HG02884 (cell line): Measurements from ENCODE around the gene RAB33A.
A peak's percentile ranks its signal among the peaks of the same experiment; 100 is the strongest.

ENCODE experiments used
- ATAC-seq: cut with Tn5 transposase; IDR thresholded peaks from one replicate; pipeline ENCODE4 v1.9.1; 2021; ENCODE audit warnings: mild to moderate bottlenecking, moderate library complexity; ENCODE audit not compliant: unreplicated experiment

Gene RAB33A

DNA sequence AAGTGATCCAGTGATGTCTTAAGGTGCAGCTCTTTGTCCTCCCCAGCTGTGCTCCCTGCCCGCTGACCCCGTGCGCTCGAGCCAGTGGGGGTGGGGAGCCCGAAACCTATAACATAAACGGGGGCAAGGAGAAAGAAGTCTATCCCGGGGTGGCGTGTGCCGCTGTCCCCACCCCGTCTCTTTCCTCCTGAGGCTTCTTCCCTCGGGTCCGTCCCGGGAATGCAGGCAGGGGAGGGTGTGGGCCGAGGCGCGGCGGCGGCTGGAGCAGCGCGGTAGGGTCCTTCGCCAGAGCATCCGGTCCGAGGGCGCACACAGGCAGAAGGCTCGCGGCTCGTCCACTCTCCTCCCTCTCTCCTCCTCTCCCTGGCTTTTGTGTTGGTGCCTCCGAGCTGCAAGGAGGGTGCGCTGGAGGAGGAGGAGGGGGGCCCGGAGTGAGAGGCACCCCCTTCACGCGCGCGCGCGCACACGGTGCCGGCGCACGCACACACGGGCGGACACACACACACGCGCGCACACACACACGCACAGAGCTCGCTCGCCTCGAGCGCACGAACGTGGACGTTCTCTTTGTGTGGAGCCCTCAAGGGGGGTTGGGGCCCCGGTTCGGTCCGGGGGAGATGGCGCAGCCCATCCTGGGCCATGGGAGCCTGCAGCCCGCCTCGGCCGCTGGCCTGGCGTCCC, at the start of gene RAB33A:
Gene RAB33A, plus strand, starts transcription at position 517 of the 681 bp plus-strand sequence. Its CDS starts 101 bp downstream, at position 618.
- peak; percentile 3 for ATAC-seq

DNA sequence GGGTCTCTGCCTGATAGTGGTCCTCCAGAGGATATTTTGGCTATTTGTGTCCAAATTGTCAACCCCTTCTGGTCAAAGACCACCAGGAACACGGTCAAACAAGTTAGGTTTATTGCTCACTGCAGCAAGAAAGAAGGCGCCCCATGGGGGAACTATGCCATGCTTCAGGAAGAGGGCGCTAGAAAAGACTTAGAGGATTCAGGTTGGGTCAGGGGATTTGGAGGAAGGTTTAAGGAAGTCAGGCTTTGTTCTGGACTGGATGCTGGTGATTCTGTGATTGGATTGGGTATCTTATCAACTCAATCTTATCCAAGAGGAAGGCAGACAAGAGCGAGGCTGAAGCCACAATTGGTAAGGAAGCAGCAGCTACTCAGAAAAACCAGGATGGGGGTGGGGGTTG, 47.2 kb upstream of the RAB33A start:
- ATAC-seq: no peak

DNA sequence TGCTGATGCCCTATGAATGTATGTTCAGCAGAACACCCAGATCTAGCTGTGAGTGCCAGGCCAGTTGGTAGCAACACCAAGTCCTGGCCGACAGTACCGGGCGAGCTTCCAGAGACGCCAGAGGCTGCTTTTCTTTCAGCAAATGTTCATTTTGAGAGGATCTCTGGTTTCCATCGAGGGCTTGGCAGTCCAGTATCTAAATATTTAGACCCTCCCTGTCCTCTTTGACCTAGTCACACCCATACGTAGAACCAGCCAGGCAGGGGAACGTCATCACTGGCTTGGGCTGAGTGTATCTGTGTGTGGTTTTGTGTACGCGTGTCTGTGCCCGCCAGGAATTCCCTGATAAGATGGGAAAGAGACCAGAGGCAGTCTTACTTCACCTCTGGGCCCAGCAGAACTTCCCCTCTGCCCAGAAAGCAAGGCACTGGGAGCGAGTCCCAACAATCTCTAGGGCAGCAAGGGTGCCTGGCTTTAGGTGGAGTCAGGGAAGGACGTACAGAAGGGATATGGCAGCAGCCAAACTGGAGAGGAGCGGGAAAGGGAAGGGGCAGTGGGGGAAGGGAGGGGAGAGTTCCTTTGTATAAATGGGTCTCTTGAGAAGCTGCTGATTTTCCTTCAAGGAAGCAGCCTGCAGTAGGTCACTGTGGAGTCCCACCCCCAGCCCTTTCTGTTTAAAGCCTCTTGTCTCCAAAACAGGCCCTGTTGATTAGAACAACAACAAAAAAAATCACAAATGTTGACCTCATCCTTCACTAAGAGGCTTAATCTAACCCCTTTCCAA, 46.5 kb upstream of the RAB33A start:
- no peak for ATAC-seq

DNA sequence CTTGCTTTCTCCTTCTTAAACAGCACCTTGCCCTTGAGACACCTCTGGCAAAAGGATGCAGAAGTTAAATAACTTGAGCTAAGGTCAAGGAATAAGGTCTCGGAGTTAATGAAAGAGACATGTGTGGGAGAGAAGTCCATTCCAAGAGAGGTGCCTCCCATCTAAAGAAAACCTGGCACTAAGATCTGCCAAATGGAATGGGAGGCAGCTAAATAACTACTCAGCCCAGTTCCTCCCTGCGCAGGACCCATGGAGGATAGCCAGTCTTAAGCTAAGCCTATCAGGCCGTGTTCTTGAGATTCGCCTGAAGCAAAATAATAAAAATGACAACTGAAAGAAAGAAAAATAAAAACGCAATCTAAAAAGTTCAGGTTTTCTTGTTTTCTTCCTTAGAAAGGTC, 40.8 kb upstream of the RAB33A start:
- no peak for ATAC-seq

DNA sequence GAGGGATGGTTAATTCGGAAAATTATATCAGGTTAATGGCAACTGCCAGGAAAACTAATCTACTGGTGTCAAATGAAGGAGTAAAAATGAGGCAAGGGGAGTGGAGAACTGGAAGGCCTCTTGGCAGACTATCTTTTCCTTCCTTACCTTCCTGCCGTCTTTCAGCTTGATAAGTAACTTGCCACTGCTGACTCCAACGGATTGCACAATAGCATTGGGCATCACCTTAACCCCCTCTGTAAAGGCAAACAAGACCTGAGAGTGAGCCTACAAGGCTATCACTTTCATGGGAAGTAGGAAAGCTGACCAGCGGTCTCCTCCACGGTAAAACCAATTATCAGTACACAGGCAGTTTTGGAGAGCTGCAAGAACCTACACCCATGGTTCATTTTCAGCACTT, 35.3 kb upstream of the RAB33A start:
- ATAC-seq: no peak

DNA sequence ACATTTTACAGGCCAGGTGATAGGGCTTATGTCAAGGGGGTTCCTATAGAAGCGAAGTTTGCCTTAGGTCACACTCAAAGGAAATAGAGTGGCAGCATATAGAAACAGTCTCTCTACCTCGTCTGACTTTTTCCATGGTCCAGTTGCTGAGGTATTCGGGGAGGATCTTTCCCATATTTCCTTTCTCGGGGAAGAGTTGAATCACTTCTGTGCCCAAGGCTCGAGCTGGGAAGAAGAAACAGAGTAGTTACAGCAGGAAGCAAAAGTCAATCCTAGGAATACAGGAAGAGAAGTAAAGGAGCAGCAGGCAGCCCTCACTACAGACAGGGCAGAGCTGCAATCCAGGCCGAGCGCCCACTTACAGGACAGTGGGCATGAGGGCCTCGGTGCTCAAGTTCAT, 34.8 kb upstream of the RAB33A start:
- no peak for ATAC-seq

DNA sequence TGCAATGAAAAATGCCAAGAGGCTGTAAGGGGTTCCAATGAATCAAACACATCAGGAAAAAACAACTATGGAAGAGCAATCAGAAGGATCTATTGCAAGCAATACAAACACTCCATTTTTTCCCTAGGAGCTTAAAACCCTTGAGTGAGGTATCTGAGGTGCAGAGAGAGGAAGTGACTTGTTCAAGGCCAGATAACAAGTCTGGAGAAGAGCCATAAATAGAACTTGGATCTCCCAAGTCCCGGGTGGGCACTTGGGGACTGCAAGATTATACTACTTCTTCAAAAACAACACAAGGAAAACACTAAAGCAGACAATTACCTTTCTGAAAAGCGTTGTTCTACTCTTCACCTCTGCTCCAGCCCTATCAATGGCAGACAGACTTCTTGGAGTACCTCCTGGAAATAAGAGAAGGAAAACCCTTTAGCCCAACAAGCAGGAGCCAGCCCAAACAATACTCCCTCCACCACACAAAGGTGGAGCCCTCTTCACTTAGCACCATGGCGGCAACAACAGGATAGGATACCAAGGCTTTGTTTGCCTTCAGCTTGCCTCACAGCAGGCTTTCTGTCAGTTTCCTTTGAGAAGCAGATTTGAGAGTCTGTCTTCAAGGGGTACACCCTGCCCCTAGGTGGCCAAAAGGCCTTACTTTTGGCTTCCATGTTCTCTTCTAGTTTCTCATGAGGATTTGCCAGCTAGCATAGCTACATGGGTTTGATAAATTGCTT, 32.1 kb upstream of the RAB33A start:
- no peak for ATAC-seq

DNA sequence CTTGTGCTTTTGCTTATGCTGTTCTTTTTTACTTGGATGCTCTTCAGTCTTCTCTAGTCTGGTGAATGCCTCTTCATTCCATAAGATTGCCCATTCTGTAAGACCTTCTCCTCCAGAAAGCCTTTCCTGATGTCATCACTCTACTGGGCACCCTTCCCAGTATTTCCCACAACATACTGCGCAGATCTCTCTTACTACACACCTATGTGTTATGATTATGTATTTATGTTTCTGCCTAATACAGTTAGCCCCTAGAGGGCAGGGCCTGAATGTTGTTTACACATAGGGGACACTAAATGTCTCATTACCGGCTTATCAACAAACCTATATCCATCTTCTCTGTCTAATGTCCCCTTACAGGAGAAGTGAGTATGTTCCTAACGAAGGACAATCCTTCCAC, 27.3 kb upstream of the RAB33A start:
- ATAC-seq: no peak

DNA sequence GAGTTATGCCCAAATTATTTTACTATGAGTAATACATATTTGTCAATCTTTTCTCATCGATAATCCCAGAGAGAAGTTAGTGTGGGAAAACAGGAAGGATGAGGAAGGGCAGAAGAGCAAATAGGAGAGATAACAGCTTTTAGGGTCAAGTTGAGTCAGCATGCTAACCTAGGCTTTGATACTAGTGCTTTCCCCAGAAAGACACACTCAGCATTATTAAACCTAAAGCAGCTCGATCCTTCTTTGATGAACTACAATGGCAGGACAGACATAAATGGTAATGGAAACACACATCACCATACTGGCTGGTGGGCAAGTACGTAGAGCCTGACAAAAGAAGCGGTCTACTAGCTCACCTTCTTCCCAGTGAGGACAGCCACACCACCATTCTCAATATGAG, 26.6 kb upstream of the RAB33A start:
- no peak for ATAC-seq

DNA sequence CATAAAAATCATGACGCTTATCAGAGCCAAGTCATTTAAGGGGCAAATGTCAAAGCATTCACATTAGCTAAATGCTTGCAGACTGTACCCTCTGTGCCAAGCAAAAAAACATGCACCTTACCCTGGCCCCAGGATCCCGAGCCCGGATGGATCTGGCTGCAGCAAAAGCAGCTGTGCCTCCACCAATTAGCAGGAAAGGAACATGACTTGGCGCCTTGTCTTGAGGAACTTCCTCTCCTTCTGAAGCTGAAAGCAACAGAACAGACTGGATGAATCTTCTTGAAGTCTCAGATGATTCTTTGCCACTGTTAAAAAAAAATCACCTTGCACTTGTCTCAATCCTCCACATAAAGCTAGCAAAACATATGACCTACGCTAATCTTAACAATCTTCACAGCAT, 24.1 kb upstream of the RAB33A start:
- ATAC-seq: no peak

DNA sequence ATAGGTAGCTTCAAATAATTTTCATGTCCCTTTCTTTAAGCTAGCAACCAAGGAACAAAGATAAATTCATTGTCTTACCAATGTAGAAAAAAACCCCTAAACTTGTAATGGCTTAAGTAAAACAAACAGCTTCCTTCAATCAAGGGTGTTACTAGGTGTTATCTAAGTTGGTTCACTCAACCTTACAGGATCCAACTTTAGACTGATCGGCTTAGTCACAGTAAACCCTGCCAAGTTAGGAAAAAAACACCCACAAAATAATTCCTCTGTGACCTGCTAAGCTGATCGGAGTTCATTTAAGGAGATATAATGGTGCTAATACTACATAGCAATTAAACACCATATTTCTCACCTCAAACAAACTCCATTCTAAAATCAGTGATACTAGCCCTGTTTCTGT, 16.2 kb upstream of the RAB33A start:
- no peak for ATAC-seq

DNA sequence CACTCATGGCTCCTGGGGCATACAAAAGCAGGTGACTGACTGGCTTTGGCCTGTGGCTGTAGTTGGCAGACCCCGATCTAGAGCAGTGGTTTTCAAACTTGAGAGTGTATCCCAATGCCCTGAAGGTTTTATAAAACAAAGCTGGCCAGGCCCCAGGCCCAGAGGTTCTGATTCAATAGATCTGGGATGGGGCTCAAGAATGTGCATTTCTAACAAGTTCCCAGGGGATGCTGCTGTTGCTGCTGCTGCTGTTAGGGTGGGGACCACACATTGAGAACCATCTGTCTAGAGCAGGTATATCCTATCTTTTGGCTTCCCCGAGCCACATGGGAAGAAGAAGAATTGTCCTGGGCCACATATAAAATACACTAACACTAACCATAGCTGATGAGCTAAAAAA, 13.5 kb upstream of the RAB33A start:
- no peak for ATAC-seq

DNA sequence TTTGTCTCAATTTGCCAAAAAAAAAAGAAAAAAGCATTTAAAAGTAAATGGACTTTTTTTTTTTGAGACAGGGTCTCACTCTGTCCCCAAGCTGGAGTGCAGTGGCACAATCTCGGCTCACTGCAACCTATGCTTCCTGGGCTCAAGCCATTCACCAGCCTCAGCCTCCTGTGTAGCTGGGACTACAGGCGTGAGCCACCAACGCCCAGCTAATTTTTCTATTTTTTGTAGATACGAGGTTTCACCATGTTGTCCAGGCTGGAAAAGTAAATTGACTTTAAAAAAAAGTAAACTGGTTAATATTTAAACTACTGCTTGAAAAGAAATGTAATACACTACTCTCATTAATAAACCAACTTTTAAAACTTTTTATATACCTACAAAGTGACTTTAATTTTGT, 12.0 kb upstream of the RAB33A start:
- ATAC-seq: no peak

DNA sequence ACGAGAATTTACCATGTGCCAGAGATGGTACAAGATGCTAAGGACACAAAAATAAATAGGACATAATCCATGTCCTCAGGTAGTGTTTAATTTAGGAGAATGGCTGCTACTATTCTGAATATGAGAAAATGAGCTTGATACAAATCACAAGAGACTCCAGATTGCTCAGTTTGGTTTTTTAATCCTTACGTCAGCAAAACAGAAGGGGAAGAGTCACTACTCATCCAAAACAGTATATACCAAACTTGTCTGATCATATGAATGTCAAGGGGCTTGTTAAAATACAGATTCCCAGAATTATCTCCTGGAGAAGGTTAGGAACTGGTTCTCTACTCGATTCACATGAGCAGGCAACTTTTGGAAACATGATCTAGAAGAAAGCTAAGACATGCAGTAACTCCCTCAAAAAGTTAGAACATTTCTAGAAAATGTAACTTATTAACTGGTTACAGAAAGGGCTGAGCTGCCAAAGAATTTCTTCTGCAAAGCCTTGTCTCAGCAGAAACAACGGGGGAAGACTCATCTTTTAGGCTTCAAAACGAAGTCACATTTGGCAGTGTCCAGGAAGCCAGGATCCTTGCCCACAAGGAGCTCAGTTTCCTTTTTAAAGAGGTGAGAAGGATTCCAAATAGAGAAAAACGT, 9.5 kb upstream of the RAB33A start:
- ATAC-seq: no peak

DNA sequence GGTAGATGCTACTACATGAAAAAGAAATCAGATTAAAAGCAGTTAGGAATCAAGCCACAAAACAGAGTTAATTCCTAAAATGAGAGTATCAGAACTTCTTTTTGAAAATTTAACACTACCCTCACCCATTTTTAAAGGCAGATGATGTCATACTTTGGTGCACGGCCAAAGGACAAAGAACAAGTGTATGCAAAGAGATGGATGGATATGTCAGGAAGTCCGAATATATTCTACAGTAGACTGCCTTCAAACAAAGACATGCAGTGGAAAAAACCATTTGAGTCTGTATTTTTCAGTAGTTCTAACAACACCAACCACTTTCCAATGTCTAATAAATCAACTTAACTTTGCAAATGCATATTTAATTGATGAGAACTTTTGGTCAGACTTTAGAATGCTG, 8.4 kb upstream of the RAB33A start:
- ATAC-seq: no peak

DNA sequence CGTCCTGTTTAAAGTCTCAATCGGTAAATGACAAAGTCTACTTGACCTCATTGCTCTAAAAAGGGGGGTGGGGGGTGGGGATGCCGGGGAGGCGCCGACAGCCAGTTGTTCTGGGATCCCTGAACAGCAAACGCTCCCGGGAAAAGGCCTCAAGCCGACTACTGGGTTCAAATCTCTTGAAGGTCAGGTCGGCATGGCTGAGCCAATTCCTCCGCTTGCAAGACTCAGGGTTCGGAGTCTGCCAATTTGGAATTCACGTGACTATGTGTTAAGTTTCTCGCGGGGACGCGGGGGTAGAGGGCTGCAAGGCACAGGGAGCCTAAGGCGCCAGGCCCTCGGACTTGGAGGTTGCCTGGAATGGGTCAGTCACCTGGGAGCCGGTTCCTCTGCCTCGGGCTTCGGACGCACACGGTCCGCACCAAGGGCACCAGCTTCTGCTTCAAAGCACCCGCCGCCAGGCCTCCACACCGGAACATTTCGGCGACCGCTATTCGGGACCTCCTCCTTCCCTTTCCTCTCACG, 6.5 kb upstream of the RAB33A start:
- no peak for ATAC-seq

DNA sequence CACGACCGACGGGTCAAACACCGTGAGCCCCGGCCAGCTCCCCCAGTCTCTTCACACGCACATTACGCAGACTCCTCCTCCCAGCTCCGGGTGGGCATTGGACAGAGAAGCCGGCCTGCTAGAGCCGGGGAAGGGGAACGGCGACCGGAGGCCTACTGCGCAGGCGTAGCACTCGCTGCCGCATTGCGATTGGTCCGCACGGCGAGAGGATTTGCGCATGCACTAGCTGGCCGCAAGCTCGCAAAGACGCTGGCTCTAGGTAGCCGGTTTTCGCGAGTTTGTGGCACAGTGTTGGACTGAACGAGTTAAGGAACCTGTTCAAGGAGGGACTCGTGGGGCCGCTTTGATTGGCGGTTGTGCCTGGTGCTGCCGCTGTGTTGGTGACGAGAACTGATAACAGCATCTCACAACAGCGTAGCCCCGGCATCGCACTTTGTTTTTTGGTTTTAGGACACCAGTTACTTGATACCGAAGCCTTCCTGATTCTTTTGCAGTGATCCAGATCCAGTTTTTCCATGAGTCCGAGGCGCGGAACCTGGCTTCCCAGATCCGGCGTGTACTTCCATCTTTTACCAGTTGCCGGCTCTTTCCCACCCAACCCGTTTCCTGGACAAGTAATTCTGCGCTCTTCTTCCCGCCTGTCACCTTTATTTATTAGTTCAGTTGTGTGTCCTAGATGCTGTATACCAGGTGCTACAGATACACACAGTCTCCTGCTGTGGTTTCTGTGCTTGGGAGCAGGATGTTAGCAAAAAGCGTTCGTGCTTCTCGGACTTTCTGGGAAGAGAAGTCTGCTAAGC, 5.9 kb upstream of the RAB33A start, which contains the start of gene AIFM1:
Gene AIFM1, minus strand, starts transcription at position 139 of the 800 bp plus-strand sequence. CDS start 185 bp downstream, outside the sequence.
- ATAC-seq: peak; percentile 82

DNA sequence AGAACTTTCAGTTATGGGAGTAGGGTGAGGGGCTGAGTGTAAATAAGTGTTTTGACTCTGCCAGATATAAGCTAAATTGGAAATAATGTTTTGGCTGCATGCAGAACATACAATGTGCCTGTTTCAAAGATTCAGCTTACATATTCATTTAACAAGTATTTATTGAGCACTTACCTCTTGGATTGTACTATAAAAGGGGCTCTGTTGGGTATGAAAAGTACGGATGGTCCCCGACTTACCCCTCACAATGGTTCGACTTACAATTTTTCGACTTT, 5.3 kb upstream of the RAB33A start:
- no peak for ATAC-seq

DNA sequence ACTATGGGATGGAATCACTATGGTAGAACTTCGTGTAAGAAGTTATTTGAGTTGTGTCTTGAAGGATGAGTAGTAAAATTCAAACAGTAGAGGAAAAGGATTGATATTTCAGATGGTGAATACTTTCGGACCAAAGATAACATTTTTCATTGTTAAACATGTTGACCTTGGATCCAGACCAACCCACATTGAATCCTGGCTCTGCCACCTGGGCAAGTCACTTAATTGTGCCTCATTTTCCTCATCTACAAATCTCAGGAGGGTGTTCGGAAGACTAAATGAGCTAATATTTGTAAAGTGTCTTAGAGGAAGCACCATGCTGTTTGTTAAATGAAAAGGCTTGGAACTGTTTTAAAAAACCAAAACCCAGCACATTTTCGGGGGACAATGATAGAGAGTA, 4.7 kb upstream of the RAB33A start:
- ATAC-seq: no peak

DNA sequence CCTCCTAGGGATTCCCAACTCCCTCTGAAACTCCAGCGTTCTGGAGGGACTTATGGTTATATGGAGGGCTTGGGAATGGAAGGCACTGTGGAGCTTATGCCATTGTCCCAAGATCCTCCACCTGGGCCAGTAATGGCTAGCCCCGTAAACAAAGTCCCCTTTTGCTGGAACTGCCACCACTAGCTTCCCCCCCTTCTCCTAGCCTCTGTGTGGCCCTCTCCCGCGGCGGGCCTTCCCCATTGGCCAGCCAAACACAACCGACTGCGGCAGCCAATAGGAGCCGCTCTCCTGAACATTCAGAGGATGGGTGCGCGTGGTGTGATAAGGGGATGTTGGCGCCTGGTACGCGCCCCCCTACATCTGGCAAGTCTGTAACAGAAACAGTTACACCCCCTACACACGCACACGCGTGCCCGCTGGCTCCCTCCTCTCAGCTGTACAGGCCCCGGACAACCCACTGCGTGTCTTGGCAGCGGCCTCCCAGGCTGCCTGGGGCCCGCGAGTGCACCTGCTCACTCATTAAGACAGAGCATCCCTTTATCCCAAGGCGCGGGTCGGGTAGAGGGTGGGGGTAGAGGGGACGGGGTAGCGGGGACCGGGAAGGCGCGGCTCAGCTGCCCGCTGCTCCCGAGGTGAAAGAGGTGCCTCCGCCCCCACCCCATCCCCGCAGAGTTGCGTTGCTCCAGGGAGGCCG, 863 bp upstream of the RAB33A start:
- peak; percentile 83 for ATAC-seq
